Raji (cell line): Measurements from ENCODE around the gene LRRC8B.
A peak's percentile ranks its signal among the peaks of the same experiment; 100 is the strongest.

Experiments used
- POLR2A ChIP-seq: IDR thresholded peaks from 2 replicates; pipeline ENCODE4 v1.6.1; 2011; ENCODE audit warnings: low read depth, low read length, control low read depth; ENCODE audit not compliant: insufficient read depth

LRRC8B gene

DNA sequence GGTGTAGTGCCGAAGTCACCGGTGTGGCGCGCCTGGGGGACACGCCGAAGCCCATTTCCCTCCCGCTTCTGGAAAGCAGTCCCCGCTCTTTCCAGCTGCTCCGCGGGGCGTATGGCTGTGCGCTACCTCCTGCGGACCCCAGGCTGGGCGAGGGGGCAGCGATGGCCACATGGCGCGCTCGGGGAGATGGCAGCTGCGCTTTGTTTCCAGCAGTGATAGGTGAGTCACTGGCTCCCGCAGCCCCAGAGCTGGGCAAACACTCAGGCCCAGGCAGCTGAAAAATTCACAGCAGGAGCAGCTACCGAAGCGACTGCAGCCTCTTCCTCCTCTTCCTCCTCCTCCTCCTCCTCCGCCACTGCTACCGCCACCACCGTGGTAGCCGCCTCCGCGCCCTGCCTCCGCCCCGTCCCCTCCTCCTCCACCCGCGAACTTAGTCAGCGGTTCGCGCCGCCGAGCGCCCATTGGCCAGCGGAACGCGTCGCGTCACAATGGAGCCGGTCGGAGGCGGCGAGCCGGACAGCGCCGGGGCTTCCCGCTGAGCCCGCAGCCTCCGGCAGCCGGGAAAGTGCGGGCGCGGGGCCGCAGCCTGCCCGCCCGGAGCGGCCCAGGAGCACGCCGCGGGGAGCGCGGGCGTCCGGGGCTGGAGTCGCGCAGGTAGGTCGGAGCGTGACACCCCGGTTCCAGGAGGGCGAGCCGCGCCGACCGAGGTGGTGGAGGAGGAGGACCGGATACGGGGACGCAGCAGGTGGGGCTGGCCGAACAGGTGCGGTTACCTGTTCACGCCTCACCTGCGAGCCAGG, at the start of gene LRRC8B:
Gene LRRC8B, plus strand, starts transcription at position 461 of the 800 bp plus-strand sequence. CDS start 57,822 bp downstream, outside the sequence.
- peak; percentile 81 for TF ChIP-seq POLR2A

DNA sequence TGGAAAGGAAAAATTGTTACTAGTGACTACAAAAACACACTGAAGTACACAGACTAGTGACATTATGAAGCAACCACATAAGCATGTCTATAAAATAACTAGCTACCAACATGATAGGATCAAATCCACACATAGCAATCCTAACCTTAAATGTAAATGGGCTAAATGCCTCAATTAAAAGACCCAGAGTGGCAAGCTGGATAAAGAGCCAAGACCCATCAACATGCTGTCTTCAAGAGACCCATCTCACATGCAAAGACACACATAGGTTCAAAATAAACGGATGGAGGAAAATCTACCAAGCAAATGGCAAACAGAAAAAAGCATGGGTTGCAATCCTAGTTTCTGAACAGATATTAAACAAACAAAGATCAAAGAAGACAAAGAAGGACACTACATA, 49.4 kb upstream of the LRRC8B start:
- no peak for TF ChIP-seq POLR2A

DNA sequence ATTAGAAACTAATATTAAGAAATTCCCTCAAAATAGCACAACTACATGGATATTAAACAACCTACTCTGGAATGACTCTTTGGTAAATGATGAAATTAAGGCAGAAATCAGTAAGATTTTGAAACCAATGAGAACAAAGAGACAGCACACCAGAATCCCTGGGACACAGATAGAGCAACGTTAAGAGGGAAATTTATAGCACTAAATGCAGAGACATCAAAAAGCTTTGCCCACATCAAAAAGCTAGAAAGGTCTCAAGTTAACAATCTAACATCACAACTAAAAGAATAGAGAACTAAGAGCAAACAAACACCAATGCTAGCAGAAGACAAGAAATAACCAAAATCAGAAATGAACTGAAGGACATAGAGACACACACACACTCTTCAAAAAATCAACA, 48.6 kb upstream of the LRRC8B start:
- TF ChIP-seq POLR2A: no peak

DNA sequence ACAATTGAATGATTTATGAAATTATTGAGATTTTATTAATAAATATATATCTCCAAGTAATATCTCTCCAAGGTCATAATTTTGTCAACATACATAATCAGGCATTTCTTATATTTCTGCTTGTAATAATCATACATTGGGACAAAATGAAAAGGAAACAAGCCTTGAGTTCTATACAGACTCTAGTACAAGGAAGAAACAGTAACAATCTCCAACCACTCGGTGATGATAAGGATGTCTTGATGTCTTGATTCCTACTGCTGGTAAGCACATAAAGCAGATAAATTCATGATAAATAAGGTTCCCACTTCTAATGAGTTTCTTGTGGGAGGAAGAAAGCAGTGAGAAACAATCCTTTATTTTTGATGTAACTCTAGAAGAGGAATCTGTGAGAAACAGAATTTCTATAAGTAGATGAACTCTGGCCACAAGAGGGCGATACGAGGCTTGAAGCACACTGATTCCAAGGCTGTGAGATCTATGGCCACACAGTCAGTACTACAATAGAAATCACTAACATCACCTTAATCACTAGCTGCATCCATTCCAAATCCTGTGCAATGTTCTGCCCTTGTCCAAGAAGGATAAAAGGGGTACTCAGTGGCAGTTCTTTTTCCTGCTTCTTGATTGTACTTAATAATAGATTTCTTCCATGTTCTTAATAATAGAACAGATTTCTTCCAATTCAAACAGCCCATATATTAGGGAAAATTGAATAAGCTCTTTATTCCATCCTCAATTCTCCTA, 41.4 kb upstream of the LRRC8B start:
- no peak for TF ChIP-seq POLR2A

DNA sequence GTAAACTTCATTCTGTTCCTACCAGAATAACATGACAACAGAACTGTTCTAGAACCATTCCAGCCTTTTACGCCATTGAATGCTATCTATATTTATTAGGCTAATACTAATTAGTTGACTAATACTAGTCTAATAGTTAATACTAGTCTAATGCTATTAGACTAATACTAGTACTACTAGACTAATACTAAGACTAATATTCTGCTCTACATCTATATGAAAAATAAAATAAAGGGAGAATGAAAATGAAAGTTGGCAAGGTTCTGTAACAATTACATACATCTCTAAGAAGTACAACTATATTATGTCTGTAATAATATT, 40.9 kb upstream of the LRRC8B start:
- TF ChIP-seq POLR2A: no peak

DNA sequence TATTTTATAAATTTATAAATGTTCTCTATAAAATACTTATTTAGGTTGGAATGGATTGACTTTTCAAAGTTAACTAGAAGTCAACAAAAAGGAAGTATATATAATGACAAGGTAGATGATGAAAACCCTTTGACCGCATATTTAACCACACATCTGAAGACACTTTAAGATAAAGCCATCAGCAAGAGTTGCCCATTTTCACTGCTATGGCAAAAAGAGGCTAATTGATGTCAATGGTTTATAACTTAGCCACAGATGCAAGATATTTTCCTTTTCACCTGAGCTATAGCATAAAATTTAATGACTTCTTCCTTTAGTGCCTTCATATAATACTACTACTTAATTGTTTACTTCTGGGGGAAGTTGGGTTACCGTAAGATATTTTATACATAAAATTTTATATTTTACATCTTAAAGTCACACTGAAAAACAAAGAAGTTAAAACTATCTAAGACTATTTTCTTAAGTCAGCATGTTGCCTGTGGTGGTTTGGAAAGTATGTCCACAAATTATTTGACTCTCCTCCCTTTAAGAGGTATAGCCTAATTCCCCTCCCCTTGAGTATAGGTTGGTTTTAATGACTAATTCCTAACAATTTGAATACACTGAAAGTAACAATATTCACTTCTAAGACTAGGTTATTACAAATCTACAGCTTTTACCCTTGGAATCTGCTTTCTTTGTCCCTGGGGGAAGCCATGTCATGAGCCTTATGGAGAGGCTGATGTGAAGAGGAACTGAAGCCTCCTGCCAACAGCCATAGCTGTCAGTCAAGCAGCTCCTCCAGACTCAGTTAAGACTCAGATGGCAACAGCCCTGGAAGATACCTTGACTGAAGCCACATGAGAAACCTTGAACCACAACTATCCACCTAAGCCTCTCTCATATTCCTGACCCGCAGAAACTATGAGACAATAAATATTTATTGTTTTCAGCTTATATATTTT, 40.3 kb upstream of the LRRC8B start:
- TF ChIP-seq POLR2A: no peak

DNA sequence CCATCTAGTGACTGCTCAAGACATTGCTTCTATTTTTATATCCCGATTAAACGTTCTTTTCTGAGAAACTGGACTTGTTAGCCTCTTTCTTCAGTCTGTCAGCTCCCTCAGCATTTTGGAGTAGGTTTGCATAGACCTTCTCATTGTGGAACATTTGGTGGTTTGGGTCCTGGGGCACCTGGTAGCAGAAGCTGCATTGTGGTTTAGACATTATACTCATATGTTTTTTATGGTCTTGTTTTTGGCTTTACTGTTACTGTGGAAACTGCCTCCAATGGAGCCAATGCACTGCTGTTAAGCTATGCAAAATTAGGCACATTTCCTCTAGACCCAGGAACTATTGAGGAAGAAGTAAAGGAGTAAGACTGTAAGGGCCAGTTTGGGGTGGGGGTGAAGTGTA, 36.7 kb upstream of the LRRC8B start:
- no peak for TF ChIP-seq POLR2A

DNA sequence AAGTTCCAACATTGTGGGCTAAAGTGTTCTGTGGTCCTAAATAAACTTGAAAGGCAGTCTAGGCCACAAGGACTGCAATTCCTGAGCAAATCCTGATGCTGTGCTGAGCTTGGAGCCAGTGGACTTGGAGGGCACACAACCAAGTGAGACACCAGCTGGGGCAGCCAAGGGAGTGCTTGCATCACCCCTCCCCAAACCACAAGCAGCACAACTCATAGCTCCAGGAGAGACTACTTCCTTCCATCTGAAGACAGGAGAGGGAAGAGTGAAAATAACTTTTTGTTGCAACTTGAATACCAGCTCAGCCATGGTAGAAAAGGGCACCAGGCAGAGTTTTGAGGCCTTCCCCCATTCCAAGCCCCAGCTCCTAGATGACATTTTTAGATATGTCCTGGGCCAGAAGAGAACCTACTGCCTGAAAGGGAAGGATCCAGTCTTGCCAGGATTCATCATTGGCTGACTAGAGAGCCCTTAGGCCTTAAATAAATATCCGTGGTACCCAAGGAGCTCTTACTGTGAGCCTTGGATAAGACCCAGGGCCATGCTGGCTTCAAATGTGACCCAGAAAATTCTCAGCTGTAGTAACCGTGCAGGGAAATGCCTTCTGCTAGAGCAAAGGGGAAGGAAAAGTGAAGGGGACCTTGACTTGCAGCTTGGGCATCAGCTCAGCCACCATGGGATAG, 35.4 kb upstream of the LRRC8B start:
- no peak for TF ChIP-seq POLR2A

DNA sequence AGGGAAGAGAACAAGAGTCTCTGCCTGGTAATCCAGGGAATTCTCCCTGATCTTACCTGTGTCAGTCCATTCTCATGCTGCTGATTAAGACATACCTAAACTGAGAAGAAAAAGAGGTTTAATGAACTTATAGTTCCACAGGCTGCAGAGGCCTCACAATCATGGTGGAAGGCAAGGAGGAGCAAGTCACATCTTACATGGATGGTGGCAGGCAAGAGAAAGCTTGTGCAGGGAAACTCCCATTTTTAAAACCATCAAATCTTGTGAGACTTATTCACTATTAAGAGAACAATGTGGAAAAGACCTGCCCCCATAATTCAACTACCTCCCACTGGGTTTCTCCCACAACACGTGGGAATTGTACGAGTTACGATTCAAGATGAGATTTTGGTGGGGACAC, 34.2 kb upstream of the LRRC8B start:
- TF ChIP-seq POLR2A: no peak

DNA sequence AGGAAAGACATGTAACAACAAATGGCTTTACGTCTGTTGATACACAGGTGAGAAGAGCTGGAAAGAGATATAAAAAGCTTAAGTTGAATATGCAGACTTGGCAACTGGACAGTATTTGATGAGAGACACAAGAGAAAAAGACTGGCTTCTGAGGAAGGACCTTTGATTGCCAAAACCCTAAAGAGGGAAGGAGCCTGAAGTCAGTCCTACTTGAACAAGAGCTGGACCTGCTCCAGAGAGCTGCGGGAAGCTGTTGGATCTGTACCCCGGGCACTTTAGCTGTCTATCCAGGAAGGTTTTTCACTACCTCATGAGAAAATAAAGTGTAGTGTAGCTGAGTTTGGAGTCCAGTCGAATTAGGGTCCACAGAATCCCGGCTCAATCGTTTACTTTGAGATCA, 25.3 kb upstream of the LRRC8B start:
- TF ChIP-seq POLR2A: no peak

DNA sequence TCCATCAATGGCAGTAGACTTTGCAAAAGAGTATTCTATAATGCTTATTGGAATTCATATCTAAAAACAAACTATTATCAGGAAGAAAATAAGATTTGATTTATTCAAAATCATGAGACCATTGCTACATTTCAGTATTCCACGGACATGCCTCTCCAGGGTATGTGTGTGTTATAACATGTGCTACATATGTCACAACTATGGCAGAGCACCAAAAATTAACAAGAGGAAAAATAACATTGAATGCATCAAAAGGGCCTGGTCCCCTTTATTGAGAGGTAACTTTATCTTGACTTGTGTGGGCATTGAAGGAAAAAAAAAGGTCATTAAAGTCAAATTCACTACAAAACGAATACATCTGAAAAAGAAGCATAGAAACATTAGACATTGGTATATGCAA, 22.6 kb upstream of the LRRC8B start:
- no peak for TF ChIP-seq POLR2A

DNA sequence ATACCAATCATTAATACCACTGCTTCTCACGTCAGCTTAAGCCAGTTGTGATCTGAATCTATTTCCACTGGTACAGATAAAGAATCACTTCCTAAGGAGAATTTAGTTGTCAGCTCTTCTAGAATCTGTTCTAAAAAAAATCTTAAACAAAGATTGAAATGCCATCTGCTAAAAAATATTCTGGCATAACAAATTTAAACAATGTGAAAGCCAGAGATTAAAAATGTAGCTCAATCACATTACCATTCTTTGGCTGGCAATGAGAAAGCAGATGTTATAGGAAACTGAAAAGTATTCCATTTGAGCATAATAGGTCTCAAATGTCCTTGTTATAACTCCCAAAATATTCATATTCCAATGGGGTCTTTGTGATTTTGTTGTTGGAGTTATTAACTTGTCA, 21.7 kb upstream of the LRRC8B start:
- TF ChIP-seq POLR2A: no peak

DNA sequence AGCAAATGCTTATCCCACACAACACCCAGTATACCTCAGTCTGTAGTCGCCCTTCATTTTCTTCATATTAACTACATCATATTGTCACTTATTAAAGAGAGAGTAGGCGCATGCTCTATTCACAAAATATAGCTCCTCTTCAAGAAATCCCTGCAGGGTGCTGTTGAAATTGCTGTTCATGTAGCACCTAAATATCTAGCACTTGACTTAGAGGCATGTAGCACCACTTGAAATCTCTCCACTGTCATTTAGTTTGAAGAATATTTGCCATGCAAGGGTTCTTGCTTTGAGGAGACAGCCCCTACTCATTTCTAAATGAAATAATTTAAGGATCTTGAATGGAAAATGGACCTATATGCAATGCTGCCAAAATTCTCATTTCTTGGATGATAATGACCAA, 20.9 kb upstream of the LRRC8B start:
- TF ChIP-seq POLR2A: no peak

DNA sequence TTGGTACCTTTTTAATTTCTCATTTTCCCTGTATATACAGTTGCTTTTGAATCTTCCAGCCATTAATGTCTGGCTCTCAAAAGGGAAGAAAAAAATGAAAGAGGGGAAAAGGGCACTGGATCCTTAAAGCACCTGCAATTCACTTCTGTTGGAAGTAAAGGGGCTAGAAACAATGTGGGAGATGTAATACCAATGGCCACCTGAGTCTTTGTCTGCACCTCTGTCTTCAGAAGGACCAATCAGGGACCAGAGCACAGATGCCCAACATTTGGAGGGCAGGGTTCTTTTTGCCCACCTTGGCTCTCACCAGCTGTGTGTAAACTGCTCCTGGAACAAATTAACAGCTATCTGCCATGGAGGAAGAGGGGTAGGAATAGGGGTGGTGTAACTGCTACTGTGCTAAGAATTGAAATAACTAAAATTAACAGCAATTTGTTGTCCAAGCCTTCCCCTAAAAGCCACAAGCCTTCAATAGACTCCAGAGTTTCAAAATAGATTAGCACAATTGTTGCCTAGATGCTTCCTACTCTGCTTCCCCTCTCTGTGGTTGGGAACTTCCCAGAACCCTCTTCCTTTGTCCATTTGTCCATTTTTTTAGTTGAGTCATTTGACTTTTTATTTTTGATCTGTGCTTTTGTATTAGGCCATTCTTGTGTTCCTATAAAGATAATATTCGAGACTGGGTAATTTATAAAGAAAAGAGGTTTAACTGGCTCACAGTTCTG, 11.5 kb upstream of the LRRC8B start:
- no peak for TF ChIP-seq POLR2A
